ENCODE measurements around the gene ATP2B3.

The ATP2B3 gene

GRCh38 chrX:153510383-153510782, 7.1 kb upstream of the ATP2B3 start:
- TF ChIP-seq TAF1 (IDR thresholded peaks at IDR 0.05; ENCODE audit: borderline replicate concordance, insufficient read depth, low read length) (no peak), POLR2AphosphoS5 (IDR thresholded peaks at IDR 0.05; ENCODE audit: low read depth, low read length) (peak; percentile 44)

GRCh38 chrX:153511784-153512500, 5.5 kb upstream of the ATP2B3 start:
- no peak for TF ChIP-seq POLR2AphosphoS5 (IDR thresholded peaks at IDR 0.05; ENCODE audit: low read depth, low read length)
- TF ChIP-seq FOXP2 (optimal IDR thresholded peaks at IDR 0.05; ENCODE audit: borderline replicate concordance, extremely low read depth, extremely low read length, insufficient read depth), result no peak
- TF ChIP-seq SIN3A (IDR thresholded peaks at IDR 0.05; ENCODE audit: borderline replicate concordance, insufficient read depth, low read length), result no peak
- TF ChIP-seq REST (IDR thresholded peaks at IDR 0.05; ENCODE audit: insufficient read depth in 1 of 2, low read depth in 2 of 2, low read length in 2 of 2), result no peak
- no peak for TF ChIP-seq TAF1 (IDR thresholded peaks at IDR 0.05; ENCODE audit: borderline replicate concordance, insufficient read depth, low read length)

- TF ChIP-seq SIN3A (IDR thresholded peaks at IDR 0.05; ENCODE audit: borderline replicate concordance, insufficient read depth, low read length) (no peak), REST (IDR thresholded peaks at IDR 0.05; ENCODE audit: insufficient read depth in 1 of 2, low read depth in 2 of 2, low read length in 2 of 2) (no peak), FOXP2 (optimal IDR thresholded peaks at IDR 0.05; ENCODE audit: borderline replicate concordance, extremely low read depth, extremely low read length, insufficient read depth) (no peak), TAF1 (IDR thresholded peaks at IDR 0.05; ENCODE audit: borderline replicate concordance, insufficient read depth, low read length) (no peak), POLR2AphosphoS5 (IDR thresholded peaks at IDR 0.05; ENCODE audit: low read depth, low read length) (no peak)
Observed at GRCh38 chrX:153512501-153512893, 4.9 kb upstream of the ATP2B3 start.

GRCh38 chrX:153513265-153513664, 4.2 kb upstream of the ATP2B3 start:
- TF ChIP-seq REST (IDR thresholded peaks at IDR 0.05; ENCODE audit: insufficient read depth in 1 of 2, low read depth in 2 of 2, low read length in 2 of 2) (no peak), TAF1 (IDR thresholded peaks at IDR 0.05; ENCODE audit: borderline replicate concordance, insufficient read depth, low read length) (no peak), FOXP2 (optimal IDR thresholded peaks at IDR 0.05; ENCODE audit: borderline replicate concordance, extremely low read depth, extremely low read length, insufficient read depth) (no peak), SIN3A (IDR thresholded peaks at IDR 0.05; ENCODE audit: borderline replicate concordance, insufficient read depth, low read length) (no peak), POLR2AphosphoS5 (IDR thresholded peaks at IDR 0.05; ENCODE audit: low read depth, low read length) (no peak)

GRCh38 chrX:153514259-153514658, 3.2 kb upstream of the ATP2B3 start:
- no peak for TF ChIP-seq FOXP2 (optimal IDR thresholded peaks at IDR 0.05; ENCODE audit: borderline replicate concordance, extremely low read depth, extremely low read length, insufficient read depth)

- no peak for TF ChIP-seq FOXP2 (optimal IDR thresholded peaks at IDR 0.05; ENCODE audit: borderline replicate concordance, extremely low read depth, extremely low read length, insufficient read depth)
- TF ChIP-seq TAF1 (IDR thresholded peaks at IDR 0.05; ENCODE audit: borderline replicate concordance, insufficient read depth, low read length), result no peak
- no peak for TF ChIP-seq REST (IDR thresholded peaks at IDR 0.05; ENCODE audit: insufficient read depth in 1 of 2, low read depth in 2 of 2, low read length in 2 of 2)
- TF ChIP-seq SIN3A (IDR thresholded peaks at IDR 0.05; ENCODE audit: borderline replicate concordance, insufficient read depth, low read length), result no peak
- no peak for TF ChIP-seq POLR2AphosphoS5 (IDR thresholded peaks at IDR 0.05; ENCODE audit: low read depth, low read length)
Observed at GRCh38 chrX:153515435-153515834, 2.0 kb upstream of the ATP2B3 start.

All from PFSK-1 (cell line).